Prostate gland (tissue), 2 donors: ENCODE measurements around the gene NUDT22.

ENCODE experiments used
- POLR2A ChIP-seq: fragments of 450-650 bp; IDR thresholded peaks from one replicate; pipeline ENCODE4 v1.6.1; 2016; ENCODE audit warnings: antibody characterized with exemption, mild to moderate bottlenecking
- POLR2AphosphoS5 ChIP-seq: sonication (generic); formaldehyde crosslinking; IDR thresholded peaks from one replicate; pipeline ENCODE4 v1.6.1; 2017; ENCODE audit warnings: antibody characterized with exemption
- TF ChIP-seq, protein P1 (sequence below), 4 experiments: fragments of 200-600 bp in 2 of 4; fragments of 450-650 bp in 2 of 4; sonication (generic) in 2 of 4; IDR thresholded peaks; 1 replicate in 3 of 4; 2 replicates in 1 of 4; pipeline ENCODE4 v1.5.1; 2016 to 2019; ENCODE audit warnings: antibody characterized with exemption in 4 of 4, mild to moderate bottlenecking in 2 of 4, moderate library complexity in 2 of 4

DNA sequence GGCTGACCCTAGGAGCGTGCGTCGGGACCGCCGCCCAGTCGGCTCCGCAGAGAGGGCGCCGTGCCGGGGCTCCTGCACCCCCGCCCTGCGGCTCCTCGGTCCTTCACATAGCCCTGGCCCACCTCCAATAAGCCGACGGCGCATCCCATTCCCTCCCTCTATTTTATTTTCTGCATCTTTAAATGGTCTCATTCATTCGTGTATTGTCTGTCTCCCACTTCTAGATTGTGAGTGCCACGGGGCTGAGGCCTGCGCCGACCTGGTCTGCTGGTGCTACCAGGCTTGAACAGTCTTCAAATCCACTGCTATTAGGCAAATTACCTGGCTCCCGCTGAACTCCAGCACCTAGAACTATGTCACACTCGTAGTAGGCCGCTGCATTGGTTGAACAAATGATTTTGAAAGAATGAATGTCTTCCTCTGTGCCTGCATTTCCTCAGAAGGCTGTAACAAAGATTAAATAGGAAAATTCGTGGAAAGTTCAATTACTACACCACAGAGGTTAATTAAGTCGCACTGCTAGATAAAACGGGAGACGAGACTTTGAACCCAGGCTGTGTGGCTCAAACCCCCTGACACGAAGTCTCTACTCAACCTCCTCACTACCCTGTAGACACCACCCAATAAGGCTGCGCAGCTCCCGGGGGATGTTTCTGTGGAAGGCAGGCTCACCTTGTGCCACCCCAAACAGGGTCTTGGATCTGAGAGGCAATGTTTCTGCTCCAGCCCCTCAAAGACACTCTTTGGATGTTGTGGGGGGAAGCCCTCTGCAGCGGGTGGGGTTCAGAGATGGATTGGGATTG lies 21.9 kb downstream of the NUDT22 start:
- TF ChIP-seq POLR2A (no peak), POLR2AphosphoS5 (no peak)
- TF ChIP-seq, protein P1, sequence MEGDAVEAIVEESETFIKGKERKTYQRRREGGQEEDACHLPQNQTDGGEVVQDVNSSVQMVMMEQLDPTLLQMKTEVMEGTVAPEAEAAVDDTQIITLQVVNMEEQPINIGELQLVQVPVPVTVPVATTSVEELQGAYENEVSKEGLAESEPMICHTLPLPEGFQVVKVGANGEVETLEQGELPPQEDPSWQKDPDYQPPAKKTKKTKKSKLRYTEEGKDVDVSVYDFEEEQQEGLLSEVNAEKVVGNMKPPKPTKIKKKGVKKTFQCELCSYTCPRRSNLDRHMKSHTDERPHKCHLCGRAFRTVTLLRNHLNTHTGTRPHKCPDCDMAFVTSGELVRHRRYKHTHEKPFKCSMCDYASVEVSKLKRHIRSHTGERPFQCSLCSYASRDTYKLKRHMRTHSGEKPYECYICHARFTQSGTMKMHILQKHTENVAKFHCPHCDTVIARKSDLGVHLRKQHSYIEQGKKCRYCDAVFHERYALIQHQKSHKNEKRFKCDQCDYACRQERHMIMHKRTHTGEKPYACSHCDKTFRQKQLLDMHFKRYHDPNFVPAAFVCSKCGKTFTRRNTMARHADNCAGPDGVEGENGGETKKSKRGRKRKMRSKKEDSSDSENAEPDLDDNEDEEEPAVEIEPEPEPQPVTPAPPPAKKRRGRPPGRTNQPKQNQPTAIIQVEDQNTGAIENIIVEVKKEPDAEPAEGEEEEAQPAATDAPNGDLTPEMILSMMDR (IDR thresholded peaks at IDR 0.05) = no peak
